Endothelial cell of umbilical vein (primary cell): ENCODE measurements around the gene CYP17A1. TPM values are rescaled to one million over a fixed set of nuclear protein-coding genes. Genes with fewer than 3 reads are reported as not detected.

Experiments
- BruUV-seq: library from RNA; stranded (reverse); fragments of 400-500 nt; replicated peaks from 2 replicates; lab custom pipeline; 2021; lab: Mats Ljungman, UMichigan
- CTCF ChIA-PET: fragments of 300-600, 350-600 bp; sonication (Branson Sonifier 250); formaldehyde crosslinking; loops from one replicate; lab custom pipeline; 2021; ENCODE audit warnings: antibody characterized with exemption, inconsistent platforms; lab: Charles Lee
- POLR2A ChIA-PET: fragments of 300-600, 350-600 bp; sonication (Branson Sonifier 250); formaldehyde crosslinking; loops from one replicate; lab custom pipeline; 2021; ENCODE audit warnings: antibody characterized with exemption, inconsistent platforms; lab: Charles Lee
- DNase-seq: peaks from one replicate; pipeline ENCODE4 v3.0.0-alpha.2; 2011; ENCODE audit warnings: low read depth, low spot score
- FAIRE-seq: peaks from 2 replicates; lab custom pipeline; 2011; peaks lifted over from hg19 to GRCh38; lab: Jason Lieb, UNC
- H2AFZ ChIP-seq: 2 replicates; pipeline ENCODE4 v1.6.0; 2012; ENCODE audit warnings: low read depth, low read length, control low read depth, inconsistent platforms
- H3K27ac ChIP-seq: 2 replicates; pipeline ENCODE4 v1.5.1; 2011; ENCODE audit warnings: low read depth, mild to moderate bottlenecking, control low read depth, low read length, moderate library complexity; ENCODE audit not compliant: insufficient read depth
- H3K27me3 ChIP-seq, 2 experiments: 2 replicates each; pipeline versions ENCODE4 v1.6.0 to v1.6.1; 2011; ENCODE audit warnings: low read length in 2 of 2, mixed read lengths in 1 of 2; ENCODE audit not compliant: control insufficient read depth in 2 of 2, insufficient read depth in 2 of 2
- H3K36me3 ChIP-seq, 2 experiments: 2 replicates in 1 of 2; 3 replicates in 1 of 2; pipeline ENCODE4 v1.5.1; 2011; ENCODE audit warnings: low read length in 2 of 2, mild to moderate bottlenecking in 1 of 2, moderate library complexity in 1 of 2; ENCODE audit not compliant: control insufficient read depth in 2 of 2, insufficient read depth in 2 of 2; ENCODE audit errors: extremely low read depth in 1 of 2
- H3K4me1 ChIP-seq: 3 replicates; pipeline ENCODE4 v1.5.1; 2011; ENCODE audit warnings: mild to moderate bottlenecking, low read length; ENCODE audit not compliant: control insufficient read depth, insufficient read depth; ENCODE audit errors: extremely low read depth
- H3K4me2 ChIP-seq: 2 replicates; pipeline ENCODE4 v1.6.1; 2011; ENCODE audit warnings: low read length, control low read depth, mixed read lengths; ENCODE audit not compliant: insufficient read depth
- H3K4me3 ChIP-seq, 3 experiments: fragments of 200-600 bp in 1 of 3; sonication (generic), shearing (Covaris generic) in 1 of 3; replicated peaks in 1 of 3; 2 replicates each; pipeline ENCODE4 v1.5.1; 2011 to 2016; ENCODE audit warnings: control low read depth in 3 of 3, low read length in 3 of 3, mild to moderate bottlenecking in 2 of 3, inconsistent platforms in 1 of 3, low read depth in 1 of 3, moderate library complexity in 1 of 3; ENCODE audit not compliant: insufficient read depth in 1 of 3
- H3K79me2 ChIP-seq: 2 replicates; pipeline ENCODE4 v1.6.0; 2012; ENCODE audit warnings: low read length, inconsistent platforms; ENCODE audit not compliant: control insufficient read depth, insufficient read depth
- H3K9ac ChIP-seq: replicated peaks from 2 replicates; pipeline ENCODE3; 2011; ENCODE audit warnings: low read length, control low read depth; ENCODE audit not compliant: insufficient read depth; ENCODE audit errors: extremely low read depth
- H3K9me1 ChIP-seq: replicated peaks from 3 replicates; pipeline ENCODE4 v1.6.0; 2011; ENCODE audit warnings: mild to moderate bottlenecking, low read length; ENCODE audit not compliant: control insufficient read depth, insufficient read depth; ENCODE audit errors: extremely low read depth
- H3K9me3 ChIP-seq: replicated peaks from 2 replicates; pipeline ENCODE4 v1.5.1; 2012; ENCODE audit warnings: low read length, inconsistent platforms; ENCODE audit not compliant: control insufficient read depth, insufficient read depth
- H4K20me1 ChIP-seq: replicated peaks from 2 replicates; pipeline ENCODE3; 2011; ENCODE audit warnings: mild to moderate bottlenecking, low read length; ENCODE audit not compliant: control insufficient read depth, insufficient read depth; ENCODE audit errors: extremely low read depth
- CTCF ChIP-seq, 2 donors: IDR thresholded peaks; 1 replicate in 1 of 2; 2 replicates in 1 of 2; pipeline ENCODE4 v1.5.1; 2011; ENCODE audit warnings: low read length in 2 of 2, mild to moderate bottlenecking in 2 of 2, moderate library complexity in 2 of 2, control low read depth in 1 of 2, inconsistent platforms in 1 of 2, low read depth in 1 of 2; ENCODE audit not compliant: insufficient read depth in 1 of 2; ENCODE audit errors: extremely low read depth in 1 of 2
- EZH2 ChIP-seq: IDR thresholded peaks from 2 replicates; pipeline ENCODE4 v1.6.1; 2012; ENCODE audit warnings: borderline replicate concordance, low read depth, mild to moderate bottlenecking, moderate library complexity, low read length, inconsistent platforms; ENCODE audit not compliant: severe bottlenecking
- FOS ChIP-seq: IDR thresholded peaks from 2 replicates; pipeline ENCODE4 v1.6.1; 2011; ENCODE audit warnings: mild to moderate bottlenecking, low read length, moderate library complexity, borderline replicate concordance; ENCODE audit not compliant: insufficient read depth
- GATA2 ChIP-seq: IDR thresholded peaks from 2 replicates; pipeline ENCODE4 v1.7.0; 2011; ENCODE audit warnings: low read depth, mild to moderate bottlenecking, moderate library complexity, mixed read lengths, low read length; ENCODE audit not compliant: insufficient read length, insufficient read depth
- JUN ChIP-seq: IDR thresholded peaks from 2 replicates; pipeline ENCODE4 v1.6.1; 2011; ENCODE audit warnings: borderline replicate concordance, low read depth; ENCODE audit not compliant: insufficient read length, insufficient read depth
- MAX ChIP-seq: IDR thresholded peaks from 2 replicates; pipeline ENCODE4 v1.6.1; 2011; ENCODE audit not compliant: insufficient read depth, insufficient read length
- MYC ChIP-seq: IDR thresholded peaks from one replicate; pipeline ENCODE4 v1.6.1; 2011; ENCODE audit warnings: mild to moderate bottlenecking, low read depth, low read length
- POLR2A ChIP-seq: IDR thresholded peaks from 2 replicates; pipeline ENCODE4 v1.6.1; 2012; ENCODE audit warnings: low read depth, mild to moderate bottlenecking, control low read depth, low read length
- POLR2AphosphoS5 ChIP-seq: IDR thresholded peaks from 2 replicates; pipeline ENCODE4 v1.6.1; 2012; ENCODE audit warnings: low read depth, mild to moderate bottlenecking, control low read depth, low read length, moderate library complexity; ENCODE audit not compliant: insufficient read depth
- dilution Hi-C: fragments of 300-500 bp; cut with MboI; formaldehyde crosslinking; loops from one replicate; pipeline ENCODE4 v1.15.0; 2019; ENCODE audit warnings: low sequenced_read_pairs; ENCODE audit not compliant: extremely low pct_ligation_motif_present
- intact Hi-C: fragments of 100-400 bp; cut with micrococcal nuclease; formaldehyde crosslinking; loops from one replicate; pipeline ENCODE4 v1.10.0; 2022
- polyA plus RNA-seq, 4 experiments: library from polyadenylated mRNA; depleted of rRNA in 3 of 4; stranded (reverse) in 3 of 4; unstranded in 1 of 4; fragments of >200 nt; gene quantifications; 2 replicates each; pipeline versions ENCODE4 v1.2.1 to v1.2.3, GENCODE V29; 2011 to 2012; ENCODE audit warnings: missing spikeins in 1 of 4
- total RNA-seq: library from RNA; stranded (reverse); gene quantifications from 2 replicates; pipeline ENCODE4 v1.2.3, GENCODE V29; 2021

CYP17A1 gene
- total and polyA plus RNA-seq, 2 donors (not counting 3 experiments of a cell fraction or from before 2014, with no cell fraction given) = not detected

- Histone ChIP-seq H3K4me1 (no peaks in the 10 kb centered on the region), H4K20me1 (no peaks in the 10 kb centered on the region), H3K4me3 (no peak overlapping the region), H3K9ac (no peak overlapping the region), H3K27ac (no peak overlapping the region), H3K9me3 (no peaks in the 10 kb centered on the region), H2AFZ (no peak overlapping the region), H3K36me3 (no peaks in the 10 kb centered on the region), H3K4me2 (no peak overlapping the region), H3K9me1 (no peaks in the 10 kb centered on the region), H3K27me3 (peaks cover 0 to 4% of the 10 kb centered on the region in 2 experiments), H3K79me2 (no peaks in the 10 kb centered on the region)
- DNase-seq (no peak), FAIRE-seq (no peak)
- BruUV-seq = no TSS peak
- dilution Hi-C loops = no loop called here
- ChIA-PET CTCF (interaction anchor here (1.2 to 11.3 kb wide), 4 partner anchors 69 to 412 kb away, joined by 3 to 245 read pairs (median 10); partner anchors contain the start of gene CNNM2), POLR2A (no interaction called here)
- TF ChIP-seq JUN = no peak
- TF ChIP-seq MYC = no peak
- no peak for TF ChIP-seq POLR2AphosphoS5
- intact Hi-C loops = no loop called here
Observed at GRCh38 chr10:102832248-102832647, 5.0 kb downstream of the CYP17A1 start.

GRCh38 chr10:102831322-102832071 lies 5.7 kb downstream of the CYP17A1 start:
- no peak overlapping the region for H3K9ac ChIP-seq
- no peaks in the 10 kb centered on the region for H3K4me1 ChIP-seq
- H3K79me2 ChIP-seq = no peaks in the 10 kb centered on the region
- H3K27ac ChIP-seq = no peak overlapping the region
- no peaks in the 10 kb centered on the region for H3K9me1 ChIP-seq
- no peak overlapping the region for H3K4me3 ChIP-seq
- dilution Hi-C loops (no loop called here), intact Hi-C loops (no loop called here)
- H4K20me1 ChIP-seq = no peaks in the 10 kb centered on the region
- FAIRE-seq (no peak), DNase-seq (no peak)
- H2AFZ ChIP-seq = no peak overlapping the region
- BruUV-seq = no TSS peak
- peaks cover 0 to 3% of the 10 kb centered on the region in 2 experiments for H3K27me3 ChIP-seq
- POLR2A ChIA-PET = no interaction called here
- CTCF ChIA-PET = interaction anchor here (0.7 to 11.3 kb wide), 5 partner anchors 12 to 86 kb away, joined by 3 to 245 read pairs (median 3); partner anchors contain the start of gene CNNM2
- H3K9me3 ChIP-seq = no peaks in the 10 kb centered on the region
- no peak overlapping the region for H3K4me2 ChIP-seq
- H3K36me3 ChIP-seq = no peaks in the 10 kb centered on the region
- TF ChIP-seq FOS (no peak), GATA2 (no peak), CTCF (IDR thresholded peaks at IDR 0.05; ENCODE audit: extremely low read depth in 1 of 2, insufficient read depth in 1 of 2, low read depth in 1 of 2, low read length in 2 of 2) (no peak), MAX (no peak), POLR2AphosphoS5 (no peak), POLR2A (no peak), MYC (no peak), EZH2 (no peak), JUN (no peak)
